Upper lobe of left lung (tissue), 6 donors: ENCODE data around the gene CIPC. TPM values are rescaled to one million over a fixed set of nuclear protein-coding genes. Genes with fewer than 3 reads are reported as not detected.
A peak's percentile ranks its signal among the peaks of the same experiment; 100 is the strongest.

Experiments
- ATAC-seq, 2 donors: fragments of 200-7000 bp; cut with Tn5 transposase; one replicate each; pipeline ENCODE4 v1.9.1; 2022; ENCODE audit warnings: mild to moderate bottlenecking in 2 of 2, moderate library complexity in 2 of 2; ENCODE audit not compliant: low FRiP score in 2 of 2
- DNase-seq, 2 donors: peaks; one replicate each; pipeline ENCODE4 v3.0.0-alpha.2; 2019 to 2020
- H3K27ac ChIP-seq, 4 donors: fragments of 200-600 bp; sonication (generic); one replicate each; pipeline ENCODE4 v1.5.1; 2016 to 2019
- H3K27me3 ChIP-seq, 4 donors: fragments of 200-600 bp; sonication (generic); one replicate each; pipeline ENCODE4 v1.5.1; 2017 to 2019
- H3K36me3 ChIP-seq, 4 donors: fragments of 200-600 bp; sonication (generic); one replicate each; pipeline ENCODE4 v1.5.1; 2016 to 2019
- H3K4me1 ChIP-seq, 4 donors: fragments of 200-600 bp; sonication (generic); one replicate each; pipeline ENCODE4 v1.5.1; 2018 to 2019
- H3K4me3 ChIP-seq, 4 donors: fragments of 200-600 bp; sonication (generic); one replicate each; pipeline ENCODE4 v1.5.1; 2017 to 2019; ENCODE audit warnings: mild to moderate bottlenecking in 2 of 4, moderate library complexity in 1 of 4
- H3K9me3 ChIP-seq, 4 donors: fragments of 200-600 bp; sonication (generic); one replicate each; pipeline ENCODE4 v1.5.1; 2018 to 2019
- EP300 ChIP-seq, 4 donors: sonication (generic); formaldehyde crosslinking; IDR thresholded peaks; one replicate each; pipeline ENCODE4 v1.5.1; 2017; ENCODE audit warnings: antibody characterized with exemption in 4 of 4, control low read depth in 2 of 4
- POLR2A ChIP-seq, 4 donors: fragments of 450-650 bp; IDR thresholded peaks; one replicate each; pipeline ENCODE4 v1.5.1; 2016 to 2017; ENCODE audit warnings: antibody characterized with exemption in 4 of 4, mild to moderate bottlenecking in 2 of 4
- POLR2AphosphoS5 ChIP-seq, 2 donors: sonication (generic); formaldehyde crosslinking; IDR thresholded peaks; one replicate each; pipeline ENCODE4 v1.5.1; 2017; ENCODE audit warnings: antibody characterized with exemption in 2 of 2
- WGBS, 2 donors: methylation state at CpG; one replicate each; pipeline ENCODE4 v1.1.5; 2017 to 2018; 5-methylcytosine and 5-hydroxymethylcytosine counted together
- total RNA-seq, 6 donors: library from RNA; depleted of rRNA in 4 of 6; stranded (reverse); fragments of >200 nt in 4 of 6; gene quantifications; one replicate each; pipeline versions ENCODE4 v1.1.0 to v1.2.1, GENCODE V29; 2016 to 2021
- TF ChIP-seq, protein P1 (sequence below), 6 experiments: fragments of 450-650 bp in 4 of 6; fragments of 200-600 bp in 2 of 6; sonication (generic) in 2 of 6; IDR thresholded peaks; one replicate each; pipeline ENCODE4 v1.5.1; 2016 to 2019; ENCODE audit warnings: antibody characterized with exemption in 6 of 6
- donor health status: DM: no; HTN: no; CAD: no; lungs with moderate emphysema.
- donor health status: DM: no; HTN: yes; CAD: no; lungs with severe emphysema.

The CIPC gene
- total RNA-seq, 6 donors from 2014 or later: 25.1 to 42.4 (median 32.7) TPM

- ATAC-seq (no peak), DNase-seq (no peak)
- WGBS, 2 donors: 50 to 74% methylated on average over 2 of the region's 2 CpGs
- H3K27ac ChIP-seq: no peak overlapping the region
- H3K36me3 ChIP-seq: peaks cover 2 to 58% (median 12%) of the 10 kb centered on the region in 4 donors
- H3K4me1 ChIP-seq: peaks cover 17 to 32% (median 23%) of the 10 kb centered on the region in 4 donors
- no peak overlapping the region for H3K4me3 ChIP-seq
- no peak for TF ChIP-seq POLR2A (IDR thresholded peaks at IDR 0.05)
- TF ChIP-seq POLR2AphosphoS5 (IDR thresholded peaks at IDR 0.05): no peak
- TF ChIP-seq EP300 (IDR thresholded peaks at IDR 0.05): no peak
- TF ChIP-seq, protein P1, sequence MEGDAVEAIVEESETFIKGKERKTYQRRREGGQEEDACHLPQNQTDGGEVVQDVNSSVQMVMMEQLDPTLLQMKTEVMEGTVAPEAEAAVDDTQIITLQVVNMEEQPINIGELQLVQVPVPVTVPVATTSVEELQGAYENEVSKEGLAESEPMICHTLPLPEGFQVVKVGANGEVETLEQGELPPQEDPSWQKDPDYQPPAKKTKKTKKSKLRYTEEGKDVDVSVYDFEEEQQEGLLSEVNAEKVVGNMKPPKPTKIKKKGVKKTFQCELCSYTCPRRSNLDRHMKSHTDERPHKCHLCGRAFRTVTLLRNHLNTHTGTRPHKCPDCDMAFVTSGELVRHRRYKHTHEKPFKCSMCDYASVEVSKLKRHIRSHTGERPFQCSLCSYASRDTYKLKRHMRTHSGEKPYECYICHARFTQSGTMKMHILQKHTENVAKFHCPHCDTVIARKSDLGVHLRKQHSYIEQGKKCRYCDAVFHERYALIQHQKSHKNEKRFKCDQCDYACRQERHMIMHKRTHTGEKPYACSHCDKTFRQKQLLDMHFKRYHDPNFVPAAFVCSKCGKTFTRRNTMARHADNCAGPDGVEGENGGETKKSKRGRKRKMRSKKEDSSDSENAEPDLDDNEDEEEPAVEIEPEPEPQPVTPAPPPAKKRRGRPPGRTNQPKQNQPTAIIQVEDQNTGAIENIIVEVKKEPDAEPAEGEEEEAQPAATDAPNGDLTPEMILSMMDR (IDR thresholded peaks at IDR 0.05): no peak
- H3K9me3 ChIP-seq: no peaks in the 10 kb centered on the region
- H3K27me3 ChIP-seq: no peaks in the 10 kb centered on the region
Observed at GRCh38 chr14:77107228-77107627, 9.2 kb downstream of the CIPC start.

GRCh38 chr14:77108753-77109152 is 10.7 kb downstream of the CIPC start:
- H3K36me3 ChIP-seq: peaks cover 4 to 73% (median 20%) of the 10 kb centered on the region in 4 donors
- WGBS, 2 donors: 85 to 92% methylated on average over 2 of the region's 2 CpGs
- no peak for ATAC-seq
- TF ChIP-seq POLR2A (IDR thresholded peaks at IDR 0.05) (no peak), EP300 (IDR thresholded peaks at IDR 0.05) (no peak), POLR2AphosphoS5 (IDR thresholded peaks at IDR 0.05) (no peak)
- TF ChIP-seq, protein P1 (IDR thresholded peaks at IDR 0.05): no peak
- no peak overlapping the region for H3K27ac ChIP-seq
- H3K9me3 ChIP-seq: no peaks in the 10 kb centered on the region
- H3K27me3 ChIP-seq: no peaks in the 10 kb centered on the region
- H3K4me1 ChIP-seq: peaks cover 17 to 30% (median 20%) of the 10 kb centered on the region in 4 donors
- no peak for DNase-seq
- H3K4me3 ChIP-seq: no peak overlapping the region

- Histone ChIP-seq H3K4me3 (no peak overlapping the region), H3K4me1 (peaks cover 11 to 21% (median 15%) of the 10 kb centered on the region in 4 donors)
Observed at GRCh38 chr14:77109656-77110055, 11.6 kb downstream of the CIPC start.

GRCh38 chr14:77110286-77110685 is 12.2 kb downstream of the CIPC start:
- H3K36me3 ChIP-seq: peaks cover 10 to 84% (median 31%) of the 10 kb centered on the region in 4 donors
- no peak for DNase-seq
- H3K4me1 ChIP-seq: peaks cover 11 to 21% (median 15%) of the 10 kb centered on the region in 4 donors
- ATAC-seq: no peak
- H3K27me3 ChIP-seq: no peaks in the 10 kb centered on the region
- H3K27ac ChIP-seq: peak overlapping the region; percentile 50 to 82 (median 69)
- no peaks in the 10 kb centered on the region for H3K9me3 ChIP-seq
- WGBS, 2 donors: 62 to 68% methylated on average over 1 of the region's 1 CpG
- no peak overlapping the region for H3K4me3 ChIP-seq
- TF ChIP-seq POLR2A (IDR thresholded peaks at IDR 0.05): no peak
- TF ChIP-seq POLR2AphosphoS5 (IDR thresholded peaks at IDR 0.05): no peak
- TF ChIP-seq, protein P1 (IDR thresholded peaks at IDR 0.05): no peak
- no peak for TF ChIP-seq EP300 (IDR thresholded peaks at IDR 0.05)

More at GRCh38 chr14:77109656-77110055, 11.6 kb downstream of the CIPC start:
- Histone ChIP-seq H3K27me3 (no peaks in the 10 kb centered on the region), H3K36me3 (peaks cover 10 to 78% (median 29%) of the 10 kb centered on the region in 4 donors), H3K27ac (peak overlapping the region in 2 of 4 donors; percentile 7 to 82), H3K9me3 (no peaks in the 10 kb centered on the region)
- DNase-seq: no peak
- no peak for ATAC-seq
- TF ChIP-seq, protein P1 (IDR thresholded peaks at IDR 0.05): no peak
- TF ChIP-seq POLR2AphosphoS5 (IDR thresholded peaks at IDR 0.05) (no peak), POLR2A (IDR thresholded peaks at IDR 0.05) (no peak), EP300 (IDR thresholded peaks at IDR 0.05) (no peak)
- WGBS, 2 donors: 82 to 85% methylated on average over 6 of the region's 6 CpGs

- H3K4me3 ChIP-seq: no peak overlapping the region
- TF ChIP-seq POLR2A (IDR thresholded peaks at IDR 0.05) (no peak), POLR2AphosphoS5 (IDR thresholded peaks at IDR 0.05) (peak in 1 of 2 donors; percentile 14)
- ATAC-seq: peak; percentile 38 to 59
- H3K9me3 ChIP-seq: no peaks in the 10 kb centered on the region
- 43 to 55% methylated on average over 5 of the region's 5 CpGs for WGBS, 2 donors
- H3K36me3 ChIP-seq: peaks cover 7 to 87% (median 31%) of the 10 kb centered on the region in 4 donors
- no peaks in the 10 kb centered on the region for H3K27me3 ChIP-seq
- H3K27ac ChIP-seq: peak overlapping the region; percentile 50 to 82 (median 69)
- H3K4me1 ChIP-seq: peaks cover 11 to 21% (median 15%) of the 10 kb centered on the region in 4 donors
- DNase-seq: no peak
Observed at GRCh38 chr14:77111021-77111420, 13.0 kb downstream of the CIPC start.
